Keratinocyte (primary cell): ENCODE data around the gene CTCF. TPM values are rescaled to one million over a fixed set of nuclear protein-coding genes. Genes with fewer than 3 reads are reported as not detected.

Source experiments
- DNase-seq: peaks from one replicate; pipeline ENCODE4 v3.0.0-alpha.2; 2011; ENCODE audit warnings: low read depth, missing footprints, low spot score
- FAIRE-seq: peaks from 2 replicates; lab custom pipeline; 2011; peaks lifted over from hg19 to GRCh38; lab: Jason Lieb, UNC
- H2AFZ ChIP-seq: 2 replicates; pipeline ENCODE4 v1.6.0; 2012; ENCODE audit warnings: low read length, control low read depth, inconsistent platforms; ENCODE audit not compliant: control insufficient read depth
- H3K27ac ChIP-seq: 2 replicates; pipeline ENCODE4 v1.5.1; 2011; ENCODE audit warnings: low read length; ENCODE audit not compliant: control insufficient read depth, insufficient read depth
- H3K27me3 ChIP-seq: 3 replicates; pipeline ENCODE4 v1.6.0; 2011; ENCODE audit warnings: low read length; ENCODE audit not compliant: control insufficient read depth, insufficient read depth; ENCODE audit errors: extremely low read depth
- H3K36me3 ChIP-seq, 2 experiments: 2 replicates in 1 of 2; 3 replicates in 1 of 2; pipeline ENCODE4 v1.5.1; 2011; ENCODE audit warnings: low read length in 2 of 2, mild to moderate bottlenecking in 1 of 2; ENCODE audit not compliant: control insufficient read depth in 2 of 2, insufficient read depth in 2 of 2; ENCODE audit errors: extremely low read depth in 1 of 2
- H3K4me1 ChIP-seq: 3 replicates; pipeline ENCODE4 v1.5.1; 2011; ENCODE audit warnings: low read length; ENCODE audit not compliant: control insufficient read depth, insufficient read depth; ENCODE audit errors: extremely low read depth
- H3K4me2 ChIP-seq: 3 replicates; pipeline ENCODE4 v1.6.0; 2011; ENCODE audit warnings: low read depth, low read length; ENCODE audit not compliant: control insufficient read depth, insufficient read depth; ENCODE audit errors: extremely low read depth
- H3K4me3 ChIP-seq, 3 experiments: fragments of 200-600 bp in 1 of 3; sonication (generic) in 1 of 3; 2 replicates in 2 of 3; 3 replicates in 1 of 3; pipeline ENCODE4 v1.5.1; 2011 to 2016; ENCODE audit warnings: low read length in 3 of 3, mild to moderate bottlenecking in 3 of 3, control low read depth in 2 of 3, inconsistent platforms in 1 of 3, low read depth in 1 of 3, mixed read lengths in 1 of 3, mixed run types in 1 of 3, moderate library complexity in 1 of 3; ENCODE audit not compliant: control insufficient read depth in 2 of 3, insufficient read depth in 2 of 3; ENCODE audit errors: extremely low read depth in 1 of 3
- H3K79me2 ChIP-seq: 2 replicates; pipeline ENCODE4 v1.6.0; 2012; ENCODE audit warnings: low read length; ENCODE audit not compliant: control insufficient read depth, insufficient read depth
- H3K9ac ChIP-seq: 3 replicates; pipeline ENCODE4 v1.6.0; 2011; ENCODE audit warnings: low read length; ENCODE audit not compliant: control insufficient read depth, insufficient read depth; ENCODE audit errors: extremely low read depth
- H3K9me1 ChIP-seq: 3 replicates; pipeline ENCODE4 v1.6.0; 2011; ENCODE audit warnings: low read length; ENCODE audit not compliant: control insufficient read depth, insufficient read depth; ENCODE audit errors: extremely low read depth
- H3K9me3 ChIP-seq: 2 replicates; pipeline ENCODE4 v1.5.1; 2012; ENCODE audit warnings: low read depth, low read length; ENCODE audit not compliant: control insufficient read depth
- H4K20me1 ChIP-seq: 3 replicates; pipeline ENCODE4 v1.6.0; 2011; ENCODE audit warnings: low read length; ENCODE audit not compliant: control insufficient read depth, insufficient read depth; ENCODE audit errors: extremely low read depth
- CTCF ChIP-seq, 3 experiments: IDR thresholded peaks in 1 of 3; conservative IDR thresholded peaks in 1 of 3; optimal IDR thresholded peaks in 1 of 3; 2 replicates in 2 of 3; 3 replicates in 1 of 3; pipeline versions ENCODE3 to v1.5.1; 2011; ENCODE audit warnings: low read length in 3 of 3, mild to moderate bottlenecking in 3 of 3, moderate library complexity in 2 of 3, control low read depth in 1 of 3, inconsistent platforms in 1 of 3; ENCODE audit not compliant: insufficient read depth in 2 of 3; ENCODE audit errors: extremely low read depth in 1 of 3
- EZH2 ChIP-seq: IDR thresholded peaks from one replicate; pipeline ENCODE4 v1.6.1; 2012; ENCODE audit warnings: inconsistent platforms, mild to moderate bottlenecking, low read length, moderate library complexity
- dilution Hi-C: fragments of 300-500 bp; cut with MboI; formaldehyde crosslinking; loops from one replicate; pipeline ENCODE4 v1.7.0; 2020; ENCODE audit warnings: low sequenced_read_pairs; ENCODE audit not compliant: extremely low pct_ligation_motif_present
- polyA plus RNA-seq, 5 experiments: library from polyadenylated mRNA; depleted of rRNA in 3 of 5; stranded (reverse) in 3 of 5; stranded (forward) in 1 of 5; unstranded in 1 of 5; fragments of >200 nt; gene quantifications; 1 replicate in 1 of 5; 2 replicates in 3 of 5; 3 replicates in 1 of 5; pipeline versions ENCODE4 v1.2.1 to v1.2.3, GENCODE V29; 2011 to 2012; ENCODE audit warnings: missing spikeins in 2 of 5, low read depth in 1 of 5, low replicate concordance in 1 of 5

CTCF gene
- polyA plus RNA-seq, 1 donor (not counting 4 experiments of a cell fraction or from before 2014, with no cell fraction given) = 21.4 TPM

DNA sequence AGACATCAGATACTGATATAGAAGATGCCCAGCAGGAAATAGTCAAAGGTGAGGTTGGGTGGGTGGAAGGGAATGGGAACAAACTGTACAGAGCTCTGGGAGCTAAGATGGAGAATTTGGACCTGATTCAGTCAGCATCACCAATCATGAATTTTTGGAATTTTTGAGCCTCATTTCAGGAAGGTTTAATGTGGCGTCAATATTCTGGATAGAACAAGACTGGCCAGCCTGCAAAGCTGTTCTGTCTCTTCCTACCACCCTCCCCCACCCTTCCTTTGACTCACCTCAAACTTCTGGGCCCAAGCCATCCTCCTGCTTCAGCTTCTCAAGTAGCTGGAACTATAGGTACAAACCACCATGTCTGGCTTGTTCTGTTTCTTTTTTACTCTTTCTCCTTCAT, 32.6 kb downstream of the CTCF start:
- TF ChIP-seq CTCF (optimal IDR thresholded peaks at IDR 0.05 in 1 of 3, IDR thresholded peaks at IDR 0.05 in 1 of 3, conservative IDR thresholded peaks at IDR 0.05 in 1 of 3; ENCODE audit: extremely low read depth in 1 of 3, insufficient read depth in 2 of 3, low read length in 3 of 3) (no peak), EZH2 (no peak)
- dilution Hi-C loops = no loop called here
- Histone ChIP-seq H3K27ac (peak overlapping the region; percentile 5), H3K9me3 (no peaks in the 10 kb centered on the region), H3K4me3 (no peak overlapping the region), H3K79me2 (peaks cover 60% of the 10 kb centered on the region), H3K27me3 (no peaks in the 10 kb centered on the region), H4K20me1 (no peaks in the 10 kb centered on the region), H3K4me1 (peaks cover 14% of the 10 kb centered on the region), H3K9me1 (no peaks in the 10 kb centered on the region), H3K9ac (no peak overlapping the region), H3K4me2 (peak overlapping the region; percentile 24), H3K36me3 (peaks cover 0 to 2% of the 10 kb centered on the region in 2 experiments), H2AFZ (no peak overlapping the region)
- DNase-seq = no peak
- FAIRE-seq = peak; percentile 85

- dilution Hi-C loops = no loop called here
- Histone ChIP-seq H3K27ac (no peak overlapping the region), H3K36me3 (peaks cover 0 to 2% of the 10 kb centered on the region in 2 experiments), H3K4me3 (no peak overlapping the region), H3K9ac (no peak overlapping the region), H3K4me1 (peaks cover 14% of the 10 kb centered on the region), H3K9me3 (no peaks in the 10 kb centered on the region), H3K4me2 (no peak overlapping the region), H3K79me2 (peaks cover 72% of the 10 kb centered on the region), H4K20me1 (no peaks in the 10 kb centered on the region), H3K9me1 (no peaks in the 10 kb centered on the region), H2AFZ (no peak overlapping the region), H3K27me3 (no peaks in the 10 kb centered on the region)
- no peak for DNase-seq
- TF ChIP-seq CTCF (optimal IDR thresholded peaks at IDR 0.05 in 1 of 3, IDR thresholded peaks at IDR 0.05 in 1 of 3, conservative IDR thresholded peaks at IDR 0.05 in 1 of 3; ENCODE audit: extremely low read depth in 1 of 3, insufficient read depth in 2 of 3, low read length in 3 of 3) (no peak), EZH2 (no peak)
- FAIRE-seq = no peak
Observed at GRCh38 chr16:67598527-67598926, 36.2 kb downstream of the CTCF start.
